ENCODE data around the gene ARHGAP10.

The ARHGAP10 gene

GRCh38 chr4:147824316-147824715 is 92.4 kb downstream of the ARHGAP10 start:
- Histone ChIP-seq H3K4me2 (no peak overlapping the region), H4K20me1 (ENCODE audit: insufficient read depth) (peaks cover 3% of the 10 kb centered on the region), H3K27me3 (ENCODE audit: insufficient read depth, low read depth) (no peaks in the 10 kb centered on the region), H3K27ac (no peak overlapping the region), H3K9ac (no peak overlapping the region), H3K4me1 (ENCODE audit: low read depth, poor library complexity, severe bottlenecking) (peaks cover 34% of the 10 kb centered on the region), H3K4me3 (IDR thresholded peaks at IDR 0.05; ENCODE audit: insufficient read depth, low read depth, low read length) (no peak overlapping the region), H3K36me3 (ENCODE audit: insufficient read depth) (peaks cover 3% of the 10 kb centered on the region; the same call in 1 of the 2 replicates), H3K79me2 (ENCODE audit: insufficient read depth, low read depth) (peaks cover 27% of the 10 kb centered on the region; the same call in 1 of the 2 replicates), H2AFZ (ENCODE audit: low read depth) (no peak overlapping the region)
- no peak for TF ChIP-seq CTCF (conservative IDR thresholded peaks at IDR 0.05; ENCODE audit: low read depth, low read length)

GRCh38 chr4:147824884-147825283 is 93.0 kb downstream of the ARHGAP10 start:
- Histone ChIP-seq H3K36me3 (ENCODE audit: insufficient read depth) (peaks cover 3% of the 10 kb centered on the region; the same call in 1 of the 2 replicates), H3K79me2 (ENCODE audit: insufficient read depth, low read depth) (peaks cover 24% of the 10 kb centered on the region; the same call in 1 of the 2 replicates), H3K4me2 (no peak overlapping the region), H3K27me3 (ENCODE audit: insufficient read depth, low read depth) (no peaks in the 10 kb centered on the region), H2AFZ (ENCODE audit: low read depth) (no peak overlapping the region), H4K20me1 (ENCODE audit: insufficient read depth) (peaks cover 3% of the 10 kb centered on the region), H3K4me1 (ENCODE audit: low read depth, poor library complexity, severe bottlenecking) (peaks cover 33% of the 10 kb centered on the region), H3K4me3 (IDR thresholded peaks at IDR 0.05; ENCODE audit: insufficient read depth, low read depth, low read length) (no peak overlapping the region), H3K27ac (no peak overlapping the region), H3K9ac (no peak overlapping the region)
- no peak for TF ChIP-seq CTCF (conservative IDR thresholded peaks at IDR 0.05; ENCODE audit: low read depth, low read length)

GRCh38 chr4:147825451-147826287 is 93.8 kb downstream of the ARHGAP10 start:
- peaks cover 3% of the 10 kb centered on the region for H4K20me1 ChIP-seq (ENCODE audit: insufficient read depth)
- H3K79me2 ChIP-seq (ENCODE audit: insufficient read depth, low read depth): peaks cover 19% of the 10 kb centered on the region; the same call in 1 of the 2 replicates
- no peaks in the 10 kb centered on the region for H3K27me3 ChIP-seq (ENCODE audit: insufficient read depth, low read depth)
- peaks cover 25% of the 10 kb centered on the region for H3K4me1 ChIP-seq (ENCODE audit: low read depth, poor library complexity, severe bottlenecking)
- H3K27ac ChIP-seq: no peak overlapping the region
- H3K36me3 ChIP-seq (ENCODE audit: insufficient read depth): peaks cover 3% of the 10 kb centered on the region; the same call in 1 of the 2 replicates
- no peak overlapping the region for H2AFZ ChIP-seq (ENCODE audit: low read depth)
- no peak overlapping the region for H3K4me2 ChIP-seq
- TF ChIP-seq CTCF (conservative IDR thresholded peaks at IDR 0.05; ENCODE audit: low read depth, low read length): no peak
- H3K4me3 ChIP-seq (IDR thresholded peaks at IDR 0.05; ENCODE audit: insufficient read depth, low read depth, low read length): no peak overlapping the region
- H3K9ac ChIP-seq: no peak overlapping the region

DNA sequence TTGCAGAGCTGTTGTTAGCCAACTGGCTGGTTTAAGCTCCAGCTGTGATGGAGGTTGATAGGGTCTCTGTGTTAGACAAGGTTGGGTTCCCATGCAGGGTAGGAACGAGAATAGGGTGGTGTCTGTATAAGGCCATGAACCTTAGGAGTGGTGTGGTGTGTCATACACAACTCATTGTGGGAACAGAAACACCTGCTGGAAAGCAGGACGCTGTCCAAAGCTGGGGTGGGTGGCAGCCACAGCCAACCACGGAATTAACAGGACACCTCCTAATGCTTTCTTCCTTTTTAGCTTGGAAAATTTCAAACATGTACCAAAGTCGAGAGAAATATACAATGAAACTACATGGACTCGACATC is 94.4 kb downstream of the ARHGAP10 start:
- Histone ChIP-seq H3K9ac (no peak overlapping the region), H3K4me2 (no peak overlapping the region), H3K36me3 (ENCODE audit: insufficient read depth) (peaks cover 3% of the 10 kb centered on the region; the same call in 1 of the 2 replicates), H3K27me3 (ENCODE audit: insufficient read depth, low read depth) (no peaks in the 10 kb centered on the region), H3K27ac (no peak overlapping the region), H2AFZ (ENCODE audit: low read depth) (no peak overlapping the region), H4K20me1 (ENCODE audit: insufficient read depth) (peaks cover 3% of the 10 kb centered on the region), H3K79me2 (ENCODE audit: insufficient read depth, low read depth) (peaks cover 15% of the 10 kb centered on the region; the same call in 1 of the 2 replicates), H3K4me1 (ENCODE audit: low read depth, poor library complexity, severe bottlenecking) (peaks cover 19% of the 10 kb centered on the region), H3K4me3 (IDR thresholded peaks at IDR 0.05; ENCODE audit: insufficient read depth, low read depth, low read length) (no peak overlapping the region)
- no peak for TF ChIP-seq CTCF (conservative IDR thresholded peaks at IDR 0.05; ENCODE audit: low read depth, low read length)

Measured in KMS-11 (cell line).